Measurements from ENCODE around the gene LRRC75A.
"Not testable (repeated sequence)": the region's sequence is repeated elsewhere in the genome, so short reads cannot be mapped to it uniquely, and the experiment has no call there.

LRRC75A gene

DNA sequence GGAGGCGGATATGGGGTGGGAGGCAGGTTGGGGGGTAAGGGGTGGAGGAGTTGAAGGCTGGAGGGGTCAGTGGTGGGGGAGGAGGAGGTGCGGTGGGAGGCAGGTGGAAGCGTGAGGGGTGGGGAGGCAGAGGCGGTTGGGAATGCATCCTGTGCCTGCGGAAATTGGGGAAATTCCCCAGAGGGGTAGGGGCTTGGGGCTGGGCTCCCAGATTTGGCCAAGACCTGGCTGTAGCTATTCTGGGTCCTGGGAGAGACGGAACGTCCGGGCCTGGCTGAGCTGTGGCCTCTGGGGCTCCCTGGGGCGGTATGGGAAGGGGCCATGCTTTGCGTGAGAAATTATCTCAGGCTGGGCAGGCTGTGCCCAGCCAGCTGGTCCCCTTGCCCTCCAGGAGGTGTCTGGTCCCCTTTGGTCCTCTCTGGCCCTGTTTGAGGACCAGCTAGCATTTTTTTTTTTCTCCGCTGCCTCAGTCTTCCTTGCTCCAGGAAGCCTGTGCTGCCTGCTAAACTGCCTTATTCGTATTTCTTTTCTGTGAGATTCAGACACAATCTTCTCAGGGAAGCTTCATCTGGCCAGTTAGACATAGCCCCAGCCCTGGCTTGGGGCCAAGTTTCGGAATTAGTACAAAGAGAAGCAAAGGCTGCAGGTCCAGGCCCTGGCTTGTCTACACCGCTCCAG lies 83.9 kb downstream of the LRRC75A start:
- in situ Hi-C loops (cut with MboI; ENCODE audit: low sequenced_read_pairs), result no loop called here

DNA sequence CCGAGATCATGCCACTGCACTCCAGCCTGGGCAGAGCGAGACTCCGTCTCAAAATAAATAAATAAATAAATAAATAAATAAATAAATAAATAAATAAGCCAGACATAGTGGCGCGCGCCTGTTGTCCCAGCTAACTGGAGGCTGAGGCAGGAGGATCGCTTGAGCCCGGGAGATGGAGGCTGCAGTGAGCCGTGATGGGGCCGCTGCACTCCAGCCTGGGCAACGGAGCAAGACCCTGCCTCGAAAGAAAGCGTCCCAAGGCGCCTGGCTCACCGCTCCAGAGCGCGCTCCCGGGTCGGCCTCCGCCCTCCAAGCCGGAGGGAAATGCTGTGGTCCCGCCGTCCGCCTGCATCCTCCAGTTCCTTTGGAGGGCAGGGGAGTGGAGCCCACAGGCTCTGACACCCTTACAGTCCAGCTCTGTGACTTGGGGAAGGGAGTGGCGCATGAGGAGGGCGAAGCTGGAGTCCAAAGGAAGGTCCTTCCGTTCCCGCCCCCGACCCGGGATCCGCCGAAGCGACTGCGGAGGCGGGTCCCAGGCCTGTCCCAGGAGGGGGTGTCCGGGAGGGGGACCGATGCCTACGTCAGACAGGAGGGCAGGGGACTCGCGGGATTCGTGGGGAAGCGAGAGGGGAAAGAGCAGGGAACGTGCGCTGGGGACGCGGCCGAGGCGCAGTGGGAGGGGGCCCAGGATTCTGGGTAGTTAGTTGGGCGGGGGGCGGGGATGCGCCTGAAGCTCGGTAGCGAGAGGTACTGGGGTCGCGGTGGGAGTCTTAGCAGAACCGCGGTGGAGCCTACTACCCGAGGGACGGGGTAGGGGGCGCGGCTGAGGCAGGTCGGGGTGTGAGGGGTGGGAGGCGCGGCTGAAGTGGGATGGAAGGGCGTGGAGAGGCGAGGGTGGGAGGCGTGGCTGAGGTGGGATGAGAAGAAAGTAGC lies 85.0 kb downstream of the LRRC75A start:
- in situ Hi-C loops (cut with MboI; ENCODE audit: low sequenced_read_pairs), result no loop called here

DNA sequence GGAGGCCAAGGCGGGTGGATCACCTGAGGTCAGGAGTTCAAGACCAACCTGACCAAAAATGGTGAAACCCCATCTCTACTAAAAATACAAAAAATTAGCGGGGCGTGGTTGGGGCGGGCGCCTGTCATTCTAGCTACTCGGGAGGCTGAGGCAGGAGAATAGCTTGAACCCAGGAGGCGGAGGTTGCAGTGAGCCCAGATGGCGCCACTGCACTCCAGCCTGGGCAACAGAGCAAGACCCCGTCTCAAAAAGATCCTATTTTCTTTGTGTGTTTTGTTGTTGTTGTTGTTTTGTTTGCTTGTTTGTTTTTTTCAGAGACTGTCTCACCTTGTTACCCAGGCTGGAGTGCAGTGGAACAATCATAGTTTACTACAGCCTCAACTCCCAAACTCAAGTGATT lies 88.1 kb downstream of the LRRC75A start:
- in situ Hi-C loops (cut with MboI; ENCODE audit: low sequenced_read_pairs), result not testable (repeated sequence)

- in situ Hi-C loops (cut with MboI; ENCODE audit: low sequenced_read_pairs), result no loop called here
Measured at GRCh38 chr17:16398270-16399267, 93.4 kb downstream of the LRRC75A start.

- in situ Hi-C loops (cut with MboI; ENCODE audit: low sequenced_read_pairs), result not testable (repeated sequence)
Measured at GRCh38 chr17:16396693-16397092, 95.3 kb downstream of the LRRC75A start.

GRCh38 chr17:16395887-16396286 lies 96.1 kb downstream of the LRRC75A start:
- in situ Hi-C loops (cut with MboI; ENCODE audit: low sequenced_read_pairs), result not testable (repeated sequence)

DNA sequence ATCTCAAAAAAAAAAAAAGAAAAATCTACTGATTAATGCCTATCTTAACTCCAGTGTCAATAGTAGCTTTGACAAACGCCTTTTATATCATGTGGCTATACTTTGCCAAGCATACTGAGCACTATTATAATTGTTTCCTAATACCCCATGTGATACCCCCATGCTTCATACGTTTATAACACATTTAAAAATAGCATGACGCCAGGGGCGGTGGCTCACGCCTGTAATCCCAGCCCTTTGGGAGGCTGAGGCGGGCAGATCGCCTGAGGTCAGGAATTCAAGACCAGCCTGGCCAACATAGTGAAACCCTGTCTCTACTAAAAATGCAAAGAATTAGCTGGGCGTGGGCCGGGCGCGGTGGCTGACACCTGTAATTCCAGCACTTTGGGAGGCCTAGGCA lies 99.5 kb downstream of the LRRC75A start:
- in situ Hi-C loops (cut with MboI; ENCODE audit: low sequenced_read_pairs), result not testable (repeated sequence)
